Body of pancreas (tissue), 4 donors: ENCODE results near the gene BOC. TPM values are rescaled to one million over a fixed set of nuclear protein-coding genes. Genes with fewer than 3 reads are reported as not detected.
"Not testable (repeated sequence)": the region's sequence is repeated elsewhere in the genome, so short reads cannot be mapped to it uniquely, and the experiment has no call there.

Experiments used
- ATAC-seq: fragments of 150-250 bp; one replicate; pipeline ENCODE4 v1.9.1; 2016
- DNase-seq, 4 donors: peaks; one replicate each; pipeline ENCODE4 v3.0.0-alpha.2; 2019
- H3K27ac ChIP-seq, 4 donors: fragments of 200-600 bp; sonication (generic); 1 replicate in 3 of 4; 2 replicates in 1 of 4; pipeline versions ENCODE4 v1.5.1 to v1.6.1; 2016 to 2019; ENCODE audit warnings: mild to moderate bottlenecking in 1 of 4, mixed read lengths in 1 of 4, moderate library complexity in 1 of 4
- H3K27me3 ChIP-seq, 2 donors: fragments of 200-600 bp; sonication (generic); one replicate each; pipeline ENCODE4 v1.6.0; 2016; ENCODE audit warnings: mild to moderate bottlenecking in 1 of 2
- H3K36me3 ChIP-seq, 2 donors: fragments of 200-600 bp; sonication (generic); replicated peaks in 1 of 2; 2 replicates each; pipeline ENCODE4 v1.5.1; 2016; ENCODE audit warnings: low read depth in 2 of 2; ENCODE audit not compliant: insufficient read depth in 1 of 2
- H3K4me1 ChIP-seq: fragments of 200-600 bp; sonication (generic); one replicate; pipeline ENCODE4 v1.6.0; 2016
- H3K4me3 ChIP-seq, 2 donors: fragments of 200-600 bp; sonication (generic); 1 replicate in 1 of 2; 2 replicates in 1 of 2; pipeline ENCODE4 v1.5.1; 2016 to 2019
- H3K9me3 ChIP-seq, 3 donors: fragments of 200-600 bp; sonication (generic); 1 replicate in 2 of 3; 2 replicates in 1 of 3; pipeline ENCODE4 v1.5.1; 2016
- POLR2A ChIP-seq, 3 donors: fragments of 450-650 bp; IDR thresholded peaks; one replicate each; pipeline ENCODE4 v1.6.1; 2016; ENCODE audit warnings: antibody characterized with exemption in 3 of 3, mild to moderate bottlenecking in 2 of 3
- WGBS, 2 donors: methylation state at CpG; one replicate each; pipeline ENCODE4 v1.1.5; 2017; 5-methylcytosine and 5-hydroxymethylcytosine counted together
- intact Hi-C: fragments of 100-400 bp; cut with DNase I; formaldehyde crosslinking; loops from one replicate; pipeline ENCODE4 v1.15.1; 2023
- total RNA-seq, 2 donors: library from RNA; depleted of rRNA; stranded (reverse); fragments of >200 nt; gene quantifications; one replicate each; pipeline ENCODE4 v1.1.0, GENCODE V29; 2016
- TF ChIP-seq, protein P1 (sequence below), 7 experiments: fragments of 450-650 bp in 4 of 7; fragments of 200-600 bp in 3 of 7; sonication (generic) in 3 of 7; IDR thresholded peaks; one replicate each; pipeline ENCODE4 v1.5.1; 2016 to 2019; ENCODE audit warnings: antibody characterized with exemption in 7 of 7

The BOC gene
- total RNA-seq, 2 donors from 2014 or later = 22.7 to 29.6 TPM

DNA sequence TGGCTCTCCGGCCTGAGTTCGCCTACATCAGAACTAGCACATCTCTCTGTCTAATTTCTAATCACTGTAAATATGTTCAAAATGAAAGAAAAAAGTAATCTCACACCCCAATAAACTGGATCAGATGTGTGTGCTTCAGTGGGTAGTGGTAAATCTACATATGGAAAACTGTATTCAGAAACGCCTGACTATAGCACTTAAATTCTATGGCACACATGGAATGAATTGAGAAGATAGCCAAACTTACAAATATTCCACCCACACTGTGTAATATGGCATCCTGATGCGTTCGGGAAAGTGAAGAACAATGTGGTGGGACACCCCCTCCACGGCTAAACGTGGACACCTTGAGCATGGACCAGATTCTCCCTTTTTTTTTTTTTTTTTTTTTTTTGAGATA lies 40.6 kb upstream of the BOC start:
- Histone ChIP-seq H3K4me3 (no peak overlapping the region), H3K27me3 (no peaks in the 10 kb centered on the region), H3K36me3 (no peaks in the 10 kb centered on the region), H3K27ac (no peak overlapping the region), H3K9me3 (no peaks in the 10 kb centered on the region), H3K4me1 (peaks cover 4% of the 10 kb centered on the region)
- intact Hi-C loops = no loop called here
- 81 to 85% methylated on average over 7 of the region's 7 CpGs for WGBS, 2 donors
- ATAC-seq (no peak), DNase-seq (no peak)
- TF ChIP-seq, protein P1, sequence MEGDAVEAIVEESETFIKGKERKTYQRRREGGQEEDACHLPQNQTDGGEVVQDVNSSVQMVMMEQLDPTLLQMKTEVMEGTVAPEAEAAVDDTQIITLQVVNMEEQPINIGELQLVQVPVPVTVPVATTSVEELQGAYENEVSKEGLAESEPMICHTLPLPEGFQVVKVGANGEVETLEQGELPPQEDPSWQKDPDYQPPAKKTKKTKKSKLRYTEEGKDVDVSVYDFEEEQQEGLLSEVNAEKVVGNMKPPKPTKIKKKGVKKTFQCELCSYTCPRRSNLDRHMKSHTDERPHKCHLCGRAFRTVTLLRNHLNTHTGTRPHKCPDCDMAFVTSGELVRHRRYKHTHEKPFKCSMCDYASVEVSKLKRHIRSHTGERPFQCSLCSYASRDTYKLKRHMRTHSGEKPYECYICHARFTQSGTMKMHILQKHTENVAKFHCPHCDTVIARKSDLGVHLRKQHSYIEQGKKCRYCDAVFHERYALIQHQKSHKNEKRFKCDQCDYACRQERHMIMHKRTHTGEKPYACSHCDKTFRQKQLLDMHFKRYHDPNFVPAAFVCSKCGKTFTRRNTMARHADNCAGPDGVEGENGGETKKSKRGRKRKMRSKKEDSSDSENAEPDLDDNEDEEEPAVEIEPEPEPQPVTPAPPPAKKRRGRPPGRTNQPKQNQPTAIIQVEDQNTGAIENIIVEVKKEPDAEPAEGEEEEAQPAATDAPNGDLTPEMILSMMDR (IDR thresholded peaks at IDR 0.05) = no peak
- no peak for TF ChIP-seq POLR2A (IDR thresholded peaks at IDR 0.05)

DNA sequence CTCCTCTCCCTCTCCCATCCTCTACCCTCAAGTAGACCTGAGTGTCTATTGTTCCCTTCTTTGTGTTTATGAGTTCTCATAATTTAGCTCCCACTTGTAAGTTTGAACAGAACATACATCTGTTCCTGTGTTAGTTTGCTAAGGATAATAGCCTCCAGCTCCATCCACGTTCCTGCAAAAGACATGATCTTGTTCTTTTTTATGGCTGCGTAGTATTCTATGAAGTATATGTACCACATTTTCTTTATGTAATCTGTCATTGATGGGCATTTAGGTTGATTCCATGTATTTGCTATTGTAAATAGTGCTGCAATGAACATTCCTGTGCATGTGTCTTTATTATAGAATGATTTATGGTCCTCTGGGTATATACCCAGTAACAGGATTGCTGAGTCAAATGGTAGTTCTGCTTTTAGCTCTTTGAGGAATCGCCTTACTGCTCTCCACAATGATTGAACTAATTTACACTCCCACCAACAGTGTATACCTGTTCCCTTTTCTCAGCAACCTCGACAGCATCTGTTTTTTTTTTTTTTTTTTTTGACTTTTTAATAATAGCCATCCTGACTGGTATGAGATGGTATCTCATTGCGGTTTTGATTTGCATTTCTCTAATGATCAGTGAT lies 39.6 kb upstream of the BOC start:
- H3K27ac ChIP-seq, H3K4me3 ChIP-seq, H3K36me3 ChIP-seq, H3K9me3 ChIP-seq, intact Hi-C loops, H3K27me3 ChIP-seq, H3K4me1 ChIP-seq, DNase-seq, ATAC-seq: not testable (repeated sequence)
- WGBS, 2 donors = 80 to 87% methylated on average over 5 of the region's 5 CpGs

DNA sequence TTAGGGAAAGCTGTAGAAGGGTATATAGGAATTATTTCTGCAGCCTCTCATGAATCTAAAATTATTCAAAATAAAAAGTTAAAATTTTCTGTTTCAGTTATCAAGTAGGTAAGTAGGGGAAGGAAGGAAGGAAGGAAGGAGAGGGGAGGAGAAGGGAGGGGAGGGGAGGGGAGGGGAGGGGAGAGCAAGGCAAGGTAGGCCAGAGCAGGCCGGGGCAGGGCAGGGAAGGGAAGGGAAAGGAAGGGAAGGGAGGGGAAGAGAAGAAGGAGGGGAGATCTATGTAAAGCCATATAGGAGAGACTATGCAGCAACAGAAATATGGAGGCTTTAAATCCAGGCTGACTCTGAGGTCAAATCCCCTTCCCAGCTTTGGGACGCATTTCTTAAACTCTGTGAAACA lies 38.3 kb upstream of the BOC start:
- Histone ChIP-seq H3K4me1 (no peaks in the 10 kb centered on the region), H3K9me3 (no peaks in the 10 kb centered on the region), H3K4me3 (no peak overlapping the region), H3K27ac (no peak overlapping the region), H3K36me3 (no peaks in the 10 kb centered on the region), H3K27me3 (no peaks in the 10 kb centered on the region)
- TF ChIP-seq, protein P1 (IDR thresholded peaks at IDR 0.05) = no peak
- TF ChIP-seq POLR2A (IDR thresholded peaks at IDR 0.05) = no peak
- intact Hi-C loops = no loop called here
- WGBS, 2 donors = 79 to 97% methylated on average over 1 to 2 of the region's 2 CpGs
- DNase-seq = no peak
- ATAC-seq = no peak

DNA sequence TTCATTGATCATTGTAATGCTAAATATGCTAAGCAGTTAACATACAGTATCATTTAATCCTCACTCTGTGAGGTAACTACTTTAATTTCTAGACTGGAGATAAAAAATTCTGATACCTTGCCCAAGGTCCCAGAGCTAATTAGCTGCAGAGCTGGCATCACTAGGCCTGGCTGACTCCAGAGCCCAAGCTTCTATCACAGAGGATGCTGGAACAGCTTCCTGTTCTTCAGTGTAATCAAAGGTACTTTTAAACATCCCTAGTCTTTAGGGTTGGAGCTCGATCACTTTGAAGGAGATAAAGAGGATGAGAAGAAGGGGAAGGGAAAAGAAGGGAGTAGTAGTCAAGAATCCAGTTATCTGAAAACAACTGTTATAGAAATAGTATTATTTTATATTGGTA lies 37.1 kb upstream of the BOC start:
- Histone ChIP-seq H3K4me1 (no peaks in the 10 kb centered on the region), H3K27me3 (no peaks in the 10 kb centered on the region), H3K27ac (no peak overlapping the region), H3K4me3 (no peak overlapping the region), H3K36me3 (no peaks in the 10 kb centered on the region), H3K9me3 (no peaks in the 10 kb centered on the region)
- ATAC-seq (no peak), DNase-seq (no peak)
- TF ChIP-seq, protein P1 (IDR thresholded peaks at IDR 0.05) = no peak
- no peak for TF ChIP-seq POLR2A (IDR thresholded peaks at IDR 0.05)
- 73 to 75% methylated on average over 1 of the region's 1 CpG for WGBS, 2 donors
- intact Hi-C loops = no loop called here

DNA sequence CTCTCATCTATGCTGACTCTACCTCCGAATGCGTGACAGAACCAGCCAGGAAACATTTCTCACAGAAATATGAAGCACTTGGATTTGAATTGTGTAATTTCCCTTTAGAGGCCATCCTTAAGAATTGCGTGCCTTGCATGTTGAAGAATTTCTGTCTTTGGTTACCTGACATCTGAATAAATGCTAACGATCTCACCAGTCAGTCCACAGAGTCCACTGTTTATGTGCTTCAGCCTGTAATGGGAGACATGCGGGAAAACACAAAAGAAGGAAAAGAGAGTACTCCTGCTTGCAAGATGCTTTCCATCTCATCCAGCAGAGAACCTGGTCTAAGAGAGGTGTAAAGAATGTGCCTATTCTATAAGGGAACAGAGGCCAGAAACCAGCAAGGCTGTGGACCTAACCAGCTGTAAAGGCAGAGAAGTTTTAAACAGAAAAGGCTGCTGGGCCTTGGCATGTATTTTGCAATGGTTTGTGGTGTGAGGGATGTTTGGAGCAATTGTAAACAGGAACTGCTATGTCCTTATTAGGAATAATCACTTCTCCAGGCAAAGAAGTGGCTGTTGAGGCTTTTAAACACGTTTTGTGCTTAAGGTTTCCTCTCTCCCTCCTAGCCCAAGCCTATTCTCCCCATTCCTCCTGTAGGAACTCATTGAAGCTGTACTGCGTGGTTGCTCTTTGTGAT lies 36.4 kb upstream of the BOC start:
- Histone ChIP-seq H3K4me1 (no peaks in the 10 kb centered on the region), H3K4me3 (no peak overlapping the region), H3K27me3 (no peaks in the 10 kb centered on the region), H3K9me3 (no peaks in the 10 kb centered on the region), H3K27ac (no peak overlapping the region), H3K36me3 (no peaks in the 10 kb centered on the region)
- 68 to 73% methylated on average over 7 of the region's 7 CpGs for WGBS, 2 donors
- DNase-seq = no peak
- intact Hi-C loops = no loop called here
- ATAC-seq = no peak
- TF ChIP-seq, protein P1 (IDR thresholded peaks at IDR 0.05) = no peak
- no peak for TF ChIP-seq POLR2A (IDR thresholded peaks at IDR 0.05)
